Liver (tissue), 9 donors: Measurements from ENCODE around the gene LRRC75B. TPM values are rescaled to one million over a fixed set of nuclear protein-coding genes. Genes with fewer than 3 reads are reported as not detected.
"Not testable (repeated sequence)": the region's sequence is repeated elsewhere in the genome, so short reads cannot be mapped to it uniquely, and the experiment has no call there.

ENCODE experiments used
- DNase-seq: peaks from one replicate; pipeline ENCODE4 v3.0.0-alpha.2; 2017; ENCODE audit warnings: low spot score
- H3K27ac ChIP-seq, 2 donors: one replicate each; pipeline ENCODE4 v1.7.0; 2013; ENCODE audit warnings: inconsistent platforms in 2 of 2, low read length in 2 of 2, control low read depth in 1 of 2, low read depth in 1 of 2, mild to moderate bottlenecking in 1 of 2
- H3K27me3 ChIP-seq, 4 donors: one replicate each; pipeline versions ENCODE4 v1.6.1 to v1.7.0; 2013; ENCODE audit warnings: low read length in 3 of 4, inconsistent platforms in 1 of 4, mild to moderate bottlenecking in 1 of 4, moderate library complexity in 1 of 4; ENCODE audit not compliant: control insufficient read depth in 4 of 4, insufficient read depth in 4 of 4
- H3K36me3 ChIP-seq, 4 donors: one replicate each; pipeline versions ENCODE4 v1.6.1 to v1.7.0; 2013; ENCODE audit warnings: low read length in 3 of 4, mild to moderate bottlenecking in 3 of 4, low read depth in 1 of 4, moderate library complexity in 1 of 4; ENCODE audit not compliant: control insufficient read depth in 4 of 4, insufficient read depth in 3 of 4
- H3K4me1 ChIP-seq, 4 donors: one replicate each; pipeline versions ENCODE4 v1.6.1 to v1.7.0; 2013; ENCODE audit warnings: low read length in 3 of 4, mild to moderate bottlenecking in 3 of 4, moderate library complexity in 1 of 4; ENCODE audit not compliant: control insufficient read depth in 4 of 4, insufficient read depth in 4 of 4
- H3K4me3 ChIP-seq, 3 donors: one replicate each; pipeline versions ENCODE4 v1.6.1 to v1.7.0; 2013; ENCODE audit warnings: low read length in 3 of 3, control low read depth in 1 of 3, low read depth in 1 of 3, mild to moderate bottlenecking in 1 of 3
- H3K9ac ChIP-seq, 2 donors: one replicate each; pipeline ENCODE4 v1.7.0; 2013; ENCODE audit warnings: low read length in 2 of 2, mild to moderate bottlenecking in 2 of 2, moderate library complexity in 2 of 2, control low read depth in 1 of 2, low read depth in 1 of 2
- H3K9me3 ChIP-seq, 4 donors: one replicate each; pipeline versions ENCODE4 v1.6.1 to v1.7.0; 2013; ENCODE audit warnings: low read length in 3 of 4; ENCODE audit not compliant: control insufficient read depth in 4 of 4
- MAX ChIP-seq: IDR thresholded peaks from 2 replicates; pipeline ENCODE4 v1.6.1; 2016; ENCODE audit warnings: antibody characterized with exemption
- WGBS: extraction: QIAGEN DNeasy Blood & Tissue Kit; methylation state at CpG from one replicate; pipeline ENCODE4 v1.1.7; 2013; 5-methylcytosine and 5-hydroxymethylcytosine counted together
- polyA plus RNA-seq, 2 donors: library from polyadenylated mRNA; stranded (reverse) in 1 of 2; unstranded in 1 of 2; fragments of 200-250 nt in 1 of 2; fragments of >200 nt in 1 of 2; fragmentation: Nextera tagmentation in 1 of 2; extraction: Ambion mirVana in 1 of 2; gene quantifications; one replicate each; pipeline versions ENCODE4 v1.2.1 to v1.2.3, GENCODE V29; 2013 to 2015
- total RNA-seq, 2 donors: library from RNA; depleted of rRNA; stranded (reverse); fragments of >200 nt; gene quantifications; one replicate each; pipeline ENCODE4 v1.2.3, GENCODE V29; 2014
- donor health status: healthy.
- donor health status: healthy.
- donor health status: healthy.
- donor health status: healthy.
- donor health status: healthy.

The LRRC75B gene
- total and polyA plus RNA-seq, 4 donors: 7.8 to 14.3 (median 9.4) TPM

- not testable (repeated sequence) for H3K4me3 ChIP-seq, H3K36me3 ChIP-seq, H3K27ac ChIP-seq, H3K9me3 ChIP-seq, H3K9ac ChIP-seq, H3K27me3 ChIP-seq, H3K4me1 ChIP-seq, DNase-seq
- WGBS: 91% methylated on average over 15 of the region's 15 CpGs
Measured at GRCh38 chr22:24614794-24615193, 21.9 kb upstream of the LRRC75B start.

GRCh38 chr22:24609888-24610287, 17.0 kb upstream of the LRRC75B start:
- H3K27ac ChIP-seq, H3K4me1 ChIP-seq, DNase-seq, H3K9ac ChIP-seq, H3K9me3 ChIP-seq, H3K27me3 ChIP-seq, H3K36me3 ChIP-seq, H3K4me3 ChIP-seq: not testable (repeated sequence)
- WGBS: 98% methylated on average over 3 of the region's 3 CpGs

- not testable (repeated sequence) for H3K9me3 ChIP-seq, H3K4me3 ChIP-seq, H3K27me3 ChIP-seq, DNase-seq, H3K36me3 ChIP-seq, H3K9ac ChIP-seq
- 79% methylated on average over 6 of the region's 6 CpGs for WGBS
- H3K4me1 ChIP-seq: peaks cover 2 to 15% (median 5%) of the 10 kb centered on the region in 4 donors
- H3K27ac ChIP-seq: peak overlapping the region in 1 of 2 donors; percentile 12
Measured at GRCh38 chr22:24608327-24608726, 15.5 kb upstream of the LRRC75B start.

- H3K36me3 ChIP-seq, H3K4me3 ChIP-seq, H3K9me3 ChIP-seq, H3K9ac ChIP-seq, H3K27me3 ChIP-seq, DNase-seq: not testable (repeated sequence)
- WGBS: 54% methylated on average over 18 of the region's 18 CpGs
- peak overlapping the region in 1 of 2 donors; percentile 42 for H3K27ac ChIP-seq
- peaks cover 4 to 19% (median 10%) of the 10 kb centered on the region in 4 donors for H3K4me1 ChIP-seq
Measured at GRCh38 chr22:24607429-24607983, 14.6 kb upstream of the LRRC75B start.

GRCh38 chr22:24606340-24606739, 13.5 kb upstream of the LRRC75B start:
- not testable (repeated sequence) for DNase-seq, H3K9ac ChIP-seq, H3K9me3 ChIP-seq, H3K4me3 ChIP-seq, H3K27me3 ChIP-seq, H3K36me3 ChIP-seq
- WGBS: 66% methylated on average over 2 of the region's 2 CpGs
- Histone ChIP-seq H3K4me1 (peaks cover 11 to 31% (median 22%) of the 10 kb centered on the region in 4 donors), H3K27ac (peak overlapping the region in 1 of 2 donors; percentile 7)

GRCh38 chr22:24603770-24604629, 11.1 kb upstream of the LRRC75B start:
- DNase-seq, H3K9me3 ChIP-seq, H3K27me3 ChIP-seq, H3K36me3 ChIP-seq: not testable (repeated sequence)
- H3K27ac ChIP-seq: peak overlapping the region; percentile 54 to 57
- peak overlapping the region in 1 of 2 donors; percentile 59 for H3K9ac ChIP-seq
- H3K4me1 ChIP-seq: peaks cover 13 to 34% (median 25%) of the 10 kb centered on the region in 4 donors
- peak; percentile 39 for TF ChIP-seq MAX
- WGBS: 17% methylated on average over 18 of the region's 18 CpGs
- H3K4me3 ChIP-seq: peak overlapping the region in 1 of 3 donors; percentile 46
